Measurements from ENCODE around the gene SKIC8.

DNA sequence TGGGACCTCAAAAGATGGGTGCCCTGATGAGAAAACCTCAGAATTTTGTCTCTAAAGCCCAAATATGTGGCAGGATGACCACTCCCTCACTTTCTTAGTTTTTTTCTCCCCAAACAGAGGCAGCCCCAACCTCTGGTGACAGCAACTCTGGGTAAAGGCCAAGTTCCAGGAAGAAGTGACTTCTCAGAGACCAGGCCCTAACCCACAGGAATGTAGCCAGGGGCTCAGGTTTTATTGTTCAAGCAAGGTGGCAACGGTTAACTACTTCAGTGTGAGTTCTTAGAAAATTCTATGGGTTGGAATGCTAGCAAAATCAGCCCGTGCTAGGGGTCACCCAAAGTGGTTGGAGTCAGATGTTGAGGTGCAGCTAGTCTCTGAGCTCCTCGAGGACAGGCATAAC is 40.2 kb downstream of the SKIC8 start:
- TF ChIP-seq, protein P1, sequence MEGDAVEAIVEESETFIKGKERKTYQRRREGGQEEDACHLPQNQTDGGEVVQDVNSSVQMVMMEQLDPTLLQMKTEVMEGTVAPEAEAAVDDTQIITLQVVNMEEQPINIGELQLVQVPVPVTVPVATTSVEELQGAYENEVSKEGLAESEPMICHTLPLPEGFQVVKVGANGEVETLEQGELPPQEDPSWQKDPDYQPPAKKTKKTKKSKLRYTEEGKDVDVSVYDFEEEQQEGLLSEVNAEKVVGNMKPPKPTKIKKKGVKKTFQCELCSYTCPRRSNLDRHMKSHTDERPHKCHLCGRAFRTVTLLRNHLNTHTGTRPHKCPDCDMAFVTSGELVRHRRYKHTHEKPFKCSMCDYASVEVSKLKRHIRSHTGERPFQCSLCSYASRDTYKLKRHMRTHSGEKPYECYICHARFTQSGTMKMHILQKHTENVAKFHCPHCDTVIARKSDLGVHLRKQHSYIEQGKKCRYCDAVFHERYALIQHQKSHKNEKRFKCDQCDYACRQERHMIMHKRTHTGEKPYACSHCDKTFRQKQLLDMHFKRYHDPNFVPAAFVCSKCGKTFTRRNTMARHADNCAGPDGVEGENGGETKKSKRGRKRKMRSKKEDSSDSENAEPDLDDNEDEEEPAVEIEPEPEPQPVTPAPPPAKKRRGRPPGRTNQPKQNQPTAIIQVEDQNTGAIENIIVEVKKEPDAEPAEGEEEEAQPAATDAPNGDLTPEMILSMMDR (IDR thresholded peaks at IDR 0.05): no peak
- no peak for TF ChIP-seq POLR2A (IDR thresholded peaks at IDR 0.05)
